HepG2 (cell line): Measurements from ENCODE around the gene PANK2. TPM values are rescaled to one million over a fixed set of nuclear protein-coding genes. Genes with fewer than 3 reads are reported as not detected.

ENCODE experiments used
- ATAC-seq: fragments of 200-7000 bp; cut with Tn5 transposase; 3 replicates; pipeline ENCODE4 v1.9.1; 2020; ENCODE audit warnings: mild to moderate bottlenecking, moderate library complexity
- BruUV-seq: library from RNA; stranded (reverse); fragments of 400-500 nt; replicated peaks from 2 replicates; lab custom pipeline; 2021; lab: Mats Ljungman, UMichigan
- CTCF ChIA-PET: fragments of 300-600 bp; formaldehyde crosslinking; extraction: SDS; loops from one replicate; lab custom pipeline; 2021; ENCODE audit warnings: low total read pairs, inconsistent platforms, low intra/inter-chr PET ratio; lab: Yijun Ruan, JAX
- POLR2A ChIA-PET: fragments of 350-600 bp; sonication (Branson Sonifier 250); formaldehyde crosslinking; loops from one replicate; lab custom pipeline; 2020; ENCODE audit warnings: antibody characterized with exemption, inconsistent platforms; lab: Yijun Ruan, JAX
- DNase-seq: peaks from one replicate; pipeline ENCODE4 v3.0.0-alpha.2; 2015; ENCODE audit warnings: low spot score
- FAIRE-seq: peaks from 3 replicates; lab custom pipeline; 2011; peaks lifted over from hg19 to GRCh38; lab: Jason Lieb, UNC
- H2AFZ ChIP-seq: one replicate; pipeline ENCODE4 v1.6.1; 2011; ENCODE audit warnings: low read length, inconsistent platforms
- H3K27ac ChIP-seq: fragments of 300-600 bp; 3 replicates; pipeline ENCODE4 v1.8.0; 2011; ENCODE audit warnings: mixed run types, mild to moderate bottlenecking, mixed read lengths, low read length, inconsistent platforms; ENCODE audit not compliant: insufficient read depth; ENCODE audit errors: extremely low read length
- H3K27me3 ChIP-seq, 2 experiments: fragments of 200-600 bp in 1 of 2; 2 replicates in 1 of 2; 3 replicates in 1 of 2; pipeline versions ENCODE4 v1.6.0 to v1.8.0; 2011; ENCODE audit warnings: low read length in 2 of 2, mild to moderate bottlenecking in 2 of 2, moderate library complexity in 2 of 2, inconsistent platforms in 1 of 2; ENCODE audit not compliant: insufficient read depth in 2 of 2, control insufficient read depth in 1 of 2
- H3K36me3 ChIP-seq, 2 experiments: fragments of 200-600 bp in 1 of 2; replicated peaks in 1 of 2; 2 replicates in 1 of 2; 3 replicates in 1 of 2; pipeline versions ENCODE4 v1.5.1 to v1.8.0; 2011; ENCODE audit warnings: low read length in 2 of 2, inconsistent platforms in 1 of 2; ENCODE audit not compliant: insufficient read depth in 2 of 2, control insufficient read depth in 1 of 2
- H3K4me1 ChIP-seq: 2 replicates; pipeline ENCODE4 v1.5.1; 2012; ENCODE audit warnings: low read length, inconsistent platforms; ENCODE audit not compliant: insufficient read depth
- H3K4me2 ChIP-seq: 2 replicates; pipeline ENCODE4 v1.6.0; 2011; ENCODE audit warnings: low read depth, low read length, inconsistent platforms
- H3K4me3 ChIP-seq, 3 experiments: fragments of 200-600 bp in 1 of 3; sonication (generic), shearing (Covaris generic) in 1 of 3; replicated peaks in 1 of 3; 2 replicates each; pipeline ENCODE4 v1.5.1; 2011 to 2016; ENCODE audit warnings: low read length in 3 of 3, inconsistent platforms in 2 of 3, low read depth in 2 of 3, mild to moderate bottlenecking in 2 of 3, control low read depth in 1 of 3, mixed read lengths in 1 of 3; ENCODE audit not compliant: insufficient read depth in 1 of 3
- H3K79me2 ChIP-seq: one replicate; pipeline ENCODE4 v1.6.1; 2011; ENCODE audit warnings: low read length, inconsistent platforms; ENCODE audit not compliant: insufficient read depth
- H3K9ac ChIP-seq: 2 replicates; pipeline ENCODE4 v1.6.0; 2011; ENCODE audit warnings: mild to moderate bottlenecking, low read depth, low read length, inconsistent platforms; ENCODE audit not compliant: insufficient read depth
- H3K9me3 ChIP-seq: 2 replicates; pipeline ENCODE4 v1.5.1; 2012; ENCODE audit warnings: mild to moderate bottlenecking, low read length
- H4K20me1 ChIP-seq: 2 replicates; pipeline ENCODE4 v1.6.0; 2011; ENCODE audit warnings: inconsistent platforms, mild to moderate bottlenecking, low read length, moderate library complexity; ENCODE audit not compliant: insufficient read depth
- MZF1 ChIP-seq: sonication (generic); formaldehyde crosslinking; IDR thresholded peaks from 2 replicates; pipeline ENCODE4 v1.8.1; 2023; ENCODE audit warnings: mild to moderate bottlenecking, missing genetic modification reagents, borderline replicate concordance
- RBM22 ChIP-seq: fragments of 200-400 bp; formaldehyde crosslinking; optimal IDR thresholded peaks from 2 replicates; pipeline ENCODE3; 2017; ENCODE audit warnings: mild to moderate bottlenecking, low read length, moderate library complexity
- RBM39 ChIP-seq: fragments of 200-400 bp; formaldehyde crosslinking; IDR thresholded peaks from one replicate; pipeline ENCODE4 v1.6.1; 2018; ENCODE audit warnings: antibody characterized with exemption, mild to moderate bottlenecking, low read depth, low read length; ENCODE audit not compliant: poor library complexity, severe bottlenecking
- SIN3A ChIP-seq: IDR thresholded peaks from 2 replicates; pipeline ENCODE4 v1.6.1; 2011; ENCODE audit warnings: low read depth, mild to moderate bottlenecking, control low read depth, low read length, borderline replicate concordance
- XRCC5 ChIP-seq: fragments of 200-400 bp; formaldehyde crosslinking; optimal IDR thresholded peaks from 2 replicates; pipeline ENCODE3; 2017; ENCODE audit warnings: mild to moderate bottlenecking, low read length
- WGBS: methylation state at CpG from one replicate; pipeline ENCODE4 v1.1.6; 2017; ENCODE audit warnings: low lambda C conversion rate; 5-methylcytosine and 5-hydroxymethylcytosine counted together
- in situ Hi-C: cut with HindIII; loops from 2 replicates; pipeline ENCODE4 v1.10.0; 2017; ENCODE audit warnings: low pct_unique_long_range_greater_than_20kb; ENCODE audit not compliant: extremely low pct_ligation_motif_present
- intact Hi-C: fragments of 100-400 bp; cut with micrococcal nuclease; formaldehyde crosslinking; loops from one replicate; pipeline ENCODE4 v1.10.0; 2022; ENCODE audit not compliant: unreplicated experiment
- polyA plus RNA-seq, 8 experiments: library from polyadenylated mRNA; depleted of rRNA in 3 of 8; stranded (reverse) in 7 of 8; unstranded in 1 of 8; fragments of >200 nt; fragmentation: Illumina TruSeq in 4 of 8; extraction: Trizol in 4 of 8; gene quantifications; 2 replicates each; pipeline versions ENCODE4 v1.2.1 to v1.2.3, GENCODE V29; 2011 to 2016; ENCODE audit warnings: low read depth in 4 of 8, missing spikeins in 1 of 8, mixed read lengths in 1 of 8; ENCODE audit not compliant: insufficient read depth in 1 of 8
- total RNA-seq, 5 experiments: library from RNA; depleted of rRNA; stranded (reverse); fragments of >200 nt; fragmentation: Illumina TruSeq; extraction: Trizol; gene quantifications; 2 replicates each; pipeline ENCODE4 v1.2.3, GENCODE V29; 2016; ENCODE audit warnings: low read depth in 1 of 5
- TF ChIP-seq, protein P1 (sequence below), 2 experiments: fragments of 450-650 bp in 1 of 2; sonication (generic) in 1 of 2; formaldehyde crosslinking; IDR thresholded peaks; 2 replicates each; pipeline versions ENCODE4 v1.5.0 to v1.8.0; 2020 to 2022; ENCODE audit warnings: mild to moderate bottlenecking in 1 of 2, missing genetic modification reagents in 1 of 2
- TF ChIP-seq, protein P2 (sequence below): sonication (generic); formaldehyde crosslinking; IDR thresholded peaks from 2 replicates; pipeline ENCODE4 v1.4.0; 2020; ENCODE audit warnings: mild to moderate bottlenecking, missing genetic modification reagents
- TF ChIP-seq, protein P3 (sequence below): IDR thresholded peaks from 2 replicates; pipeline ENCODE4 v1.6.1; 2016; ENCODE audit warnings: control low read depth

The PANK2 gene
- total and polyA plus RNA-seq, 2 of the 13 experiments (the other 11 are each of a cell fraction or from before 2014, with no cell fraction given) = 39.2 to 123 TPM

DNA sequence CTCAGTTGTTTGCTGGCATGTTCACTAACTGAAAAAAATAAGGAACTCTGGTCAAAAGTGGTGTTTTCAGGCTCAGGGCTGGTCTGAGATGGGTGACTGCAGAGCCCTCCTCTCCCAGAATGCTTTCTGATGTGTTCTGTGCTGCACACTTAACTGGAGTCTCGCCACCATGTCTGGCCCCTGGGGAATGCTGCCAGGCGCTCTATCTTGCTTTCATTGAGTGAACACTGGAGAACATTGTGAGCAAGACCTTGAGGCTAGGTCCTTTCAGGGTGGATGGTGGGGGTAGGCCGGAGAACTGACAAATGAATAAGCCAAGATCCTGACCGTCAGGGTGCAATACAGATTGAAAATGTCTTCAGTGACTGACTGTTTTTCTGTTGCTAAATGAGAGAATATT is 19.5 kb downstream of the PANK2 start:
- Histone ChIP-seq H4K20me1 (peaks cover 52% of the 10 kb centered on the region), H3K4me1 (peaks cover 15% of the 10 kb centered on the region), H3K27ac (no peak overlapping the region), H3K79me2 (peaks cover 83% of the 10 kb centered on the region), H3K4me3 (no peak overlapping the region), H3K9ac (no peak overlapping the region), H3K36me3 (peaks cover 32 to 75% of the 10 kb centered on the region in 2 experiments), H2AFZ (no peak overlapping the region), H3K9me3 (no peaks in the 10 kb centered on the region), H3K4me2 (no peak overlapping the region), H3K27me3 (no peaks in the 10 kb centered on the region)
- TF ChIP-seq MZF1 (CRISPR knock-in tag) (no peak), RBM39 (no peak), RBM22 (peak; percentile 84)
- TF ChIP-seq, protein P1, sequence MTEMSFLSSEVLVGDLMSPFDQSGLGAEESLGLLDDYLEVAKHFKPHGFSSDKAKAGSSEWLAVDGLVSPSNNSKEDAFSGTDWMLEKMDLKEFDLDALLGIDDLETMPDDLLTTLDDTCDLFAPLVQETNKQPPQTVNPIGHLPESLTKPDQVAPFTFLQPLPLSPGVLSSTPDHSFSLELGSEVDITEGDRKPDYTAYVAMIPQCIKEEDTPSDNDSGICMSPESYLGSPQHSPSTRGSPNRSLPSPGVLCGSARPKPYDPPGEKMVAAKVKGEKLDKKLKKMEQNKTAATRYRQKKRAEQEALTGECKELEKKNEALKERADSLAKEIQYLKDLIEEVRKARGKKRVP (CRISPR knock-in tag; IDR thresholded peaks at IDR 0.05) = 0 out of 4 replicates have a peak, but pooled peaks of 1 of the 2 experiments have one; percentile 11
- ATAC-seq (no peak), FAIRE-seq (no peak), DNase-seq (no peak)
- BruUV-seq = no TSS peak
- CTCF ChIA-PET = no interaction called here
- intact Hi-C loops = no loop called here
- in situ Hi-C loops = no loop called here
- 98% methylated on average over 4 of the region's 4 CpGs for WGBS
- POLR2A ChIA-PET = no interaction called here

DNA sequence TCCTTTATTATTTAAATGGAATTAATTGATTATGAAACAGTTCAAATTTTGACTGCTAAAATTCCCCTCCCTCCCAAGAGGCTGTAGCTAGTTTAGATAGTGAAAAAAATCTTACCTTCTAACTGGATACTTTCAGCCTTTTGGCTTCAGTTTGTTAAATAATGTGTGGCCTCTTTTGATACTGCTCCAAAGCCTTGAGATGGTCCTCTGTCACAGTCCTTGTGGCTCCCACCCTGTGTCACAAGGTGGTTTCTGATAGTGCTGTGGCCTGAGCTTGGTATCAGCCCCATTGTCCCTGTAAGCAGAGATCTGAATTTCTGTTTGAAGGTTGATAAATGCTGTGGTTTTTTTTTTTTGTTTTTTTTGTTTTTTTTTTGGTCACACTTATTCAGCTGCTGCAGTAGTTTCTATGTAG is 20.8 kb downstream of the PANK2 start:
- Histone ChIP-seq H3K4me2 (no peak overlapping the region), H3K79me2 (peaks cover 80% of the 10 kb centered on the region), H3K9me3 (no peaks in the 10 kb centered on the region), H3K4me3 (no peak overlapping the region), H3K36me3 (peaks cover 38 to 83% of the 10 kb centered on the region in 2 experiments), H3K9ac (no peak overlapping the region), H4K20me1 (peaks cover 39% of the 10 kb centered on the region), H3K4me1 (peaks cover 2% of the 10 kb centered on the region)
- in situ Hi-C loops = no loop called here
- DNase-seq (no peak), FAIRE-seq (no peak)
- CTCF ChIA-PET = no interaction called here
- peak; percentile 10 for TF ChIP-seq RBM22
- TF ChIP-seq, protein P2, sequence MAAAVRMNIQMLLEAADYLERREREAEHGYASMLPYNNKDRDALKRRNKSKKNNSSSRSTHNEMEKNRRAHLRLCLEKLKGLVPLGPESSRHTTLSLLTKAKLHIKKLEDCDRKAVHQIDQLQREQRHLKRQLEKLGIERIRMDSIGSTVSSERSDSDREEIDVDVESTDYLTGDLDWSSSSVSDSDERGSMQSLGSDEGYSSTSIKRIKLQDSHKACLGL = no peak
- TF ChIP-seq, protein P3, sequence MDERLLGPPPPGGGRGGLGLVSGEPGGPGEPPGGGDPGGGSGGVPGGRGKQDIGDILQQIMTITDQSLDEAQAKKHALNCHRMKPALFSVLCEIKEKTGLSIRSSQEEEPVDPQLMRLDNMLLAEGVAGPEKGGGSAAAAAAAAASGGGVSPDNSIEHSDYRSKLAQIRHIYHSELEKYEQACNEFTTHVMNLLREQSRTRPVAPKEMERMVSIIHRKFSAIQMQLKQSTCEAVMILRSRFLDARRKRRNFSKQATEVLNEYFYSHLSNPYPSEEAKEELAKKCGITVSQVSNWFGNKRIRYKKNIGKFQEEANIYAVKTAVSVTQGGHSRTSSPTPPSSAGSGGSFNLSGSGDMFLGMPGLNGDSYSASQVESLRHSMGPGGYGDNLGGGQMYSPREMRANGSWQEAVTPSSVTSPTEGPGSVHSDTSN (CRISPR knock-in tag) = no peak
- TF ChIP-seq SIN3A = no peak
- TF ChIP-seq XRCC5 = no peak
- TF ChIP-seq, all 625 proteins: peak for 1
- no TSS peak for BruUV-seq
- ATAC-seq = no peak
- Histone ChIP-seq H2AFZ (no peak overlapping the region), H3K27me3 (no peaks in the 10 kb centered on the region), H3K27ac (no peak overlapping the region)
- intact Hi-C loops = no loop called here
- POLR2A ChIA-PET = interaction anchor here (1.2 kb wide), 1 partner anchor 18 kb away, joined by 3 read pairs; no protein-coding TSS in a partner anchor
